ENCODE measurements around the gene SKP1.
A peak's percentile ranks its signal among the peaks of the same experiment; 100 is the strongest.

The SKP1 gene

DNA sequence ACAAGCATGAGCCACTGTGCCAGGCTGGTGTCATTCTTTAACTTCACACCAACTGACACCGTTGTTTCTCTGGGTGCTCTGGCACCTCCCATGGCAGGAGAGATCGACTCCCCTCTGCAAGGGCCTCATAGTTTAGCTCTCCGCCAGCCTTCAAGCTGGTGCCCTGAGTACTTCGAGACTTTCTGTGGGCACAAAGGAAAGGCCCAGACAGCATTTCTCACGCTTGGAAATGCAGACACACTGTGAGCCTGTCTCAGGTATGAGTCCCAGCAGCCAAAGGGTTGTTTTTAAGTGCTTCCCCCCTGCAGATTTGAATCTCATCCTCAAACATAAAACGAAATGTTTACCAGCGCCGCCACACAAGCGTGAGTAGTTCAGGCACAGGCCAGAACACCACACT lies 73.4 kb downstream of the SKP1 start:
- no peak for DNase-seq (ENCODE audit: low read depth)
- no peak overlapping the region for H3K4me3 ChIP-seq (ENCODE audit: low read depth, low read length)

DNA sequence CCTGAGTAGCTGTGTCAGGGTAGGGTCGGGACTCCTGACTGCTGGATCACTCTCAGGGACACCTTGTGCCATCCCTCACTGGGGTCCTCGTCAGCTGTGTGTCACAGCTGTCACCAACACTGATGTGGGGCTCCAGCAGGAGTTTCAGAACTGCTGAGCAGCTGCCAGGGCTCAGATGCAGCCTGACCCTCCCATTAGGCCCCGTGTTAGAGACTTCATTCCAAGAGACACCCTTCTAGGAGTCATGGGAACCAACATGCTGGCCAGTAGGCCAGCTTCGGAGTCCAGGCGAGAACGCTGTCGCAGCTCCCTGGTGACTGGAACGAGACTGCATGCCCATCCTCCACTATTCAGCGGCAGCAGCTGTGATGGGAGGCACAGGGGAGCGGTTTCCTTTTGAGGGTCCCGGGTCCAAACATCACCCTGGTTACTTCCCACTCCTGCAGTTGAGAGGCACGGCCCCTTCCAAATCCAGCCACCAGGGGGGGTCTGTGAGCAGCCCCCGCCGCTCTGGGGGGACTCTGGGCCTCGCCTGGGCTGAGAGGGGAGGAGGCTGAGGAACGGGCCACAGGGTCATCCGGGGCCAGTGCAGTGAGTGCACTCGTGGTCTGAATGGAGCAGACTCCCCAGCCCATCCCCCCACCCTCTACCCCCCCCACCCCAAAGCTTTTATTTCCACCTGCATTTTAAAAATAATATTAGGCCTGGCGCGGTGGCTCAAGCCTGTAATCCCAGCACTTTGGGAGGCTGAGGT lies 74.9 kb downstream of the SKP1 start:
- TF ChIP-seq, protein P1, sequence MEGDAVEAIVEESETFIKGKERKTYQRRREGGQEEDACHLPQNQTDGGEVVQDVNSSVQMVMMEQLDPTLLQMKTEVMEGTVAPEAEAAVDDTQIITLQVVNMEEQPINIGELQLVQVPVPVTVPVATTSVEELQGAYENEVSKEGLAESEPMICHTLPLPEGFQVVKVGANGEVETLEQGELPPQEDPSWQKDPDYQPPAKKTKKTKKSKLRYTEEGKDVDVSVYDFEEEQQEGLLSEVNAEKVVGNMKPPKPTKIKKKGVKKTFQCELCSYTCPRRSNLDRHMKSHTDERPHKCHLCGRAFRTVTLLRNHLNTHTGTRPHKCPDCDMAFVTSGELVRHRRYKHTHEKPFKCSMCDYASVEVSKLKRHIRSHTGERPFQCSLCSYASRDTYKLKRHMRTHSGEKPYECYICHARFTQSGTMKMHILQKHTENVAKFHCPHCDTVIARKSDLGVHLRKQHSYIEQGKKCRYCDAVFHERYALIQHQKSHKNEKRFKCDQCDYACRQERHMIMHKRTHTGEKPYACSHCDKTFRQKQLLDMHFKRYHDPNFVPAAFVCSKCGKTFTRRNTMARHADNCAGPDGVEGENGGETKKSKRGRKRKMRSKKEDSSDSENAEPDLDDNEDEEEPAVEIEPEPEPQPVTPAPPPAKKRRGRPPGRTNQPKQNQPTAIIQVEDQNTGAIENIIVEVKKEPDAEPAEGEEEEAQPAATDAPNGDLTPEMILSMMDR (IDR thresholded peaks at IDR 0.05; ENCODE audit: low read depth, low read length, missing control alignments), result peak; percentile 89
- no peak for DNase-seq (ENCODE audit: low read depth)
- H3K4me3 ChIP-seq (ENCODE audit: low read depth, low read length), result no peak overlapping the region

More for the DNA sequence above, 73.4 kb downstream of the SKP1 start:
- TF ChIP-seq, protein P1 (IDR thresholded peaks at IDR 0.05; ENCODE audit: low read depth, low read length, missing control alignments), result no peak

DNA sequence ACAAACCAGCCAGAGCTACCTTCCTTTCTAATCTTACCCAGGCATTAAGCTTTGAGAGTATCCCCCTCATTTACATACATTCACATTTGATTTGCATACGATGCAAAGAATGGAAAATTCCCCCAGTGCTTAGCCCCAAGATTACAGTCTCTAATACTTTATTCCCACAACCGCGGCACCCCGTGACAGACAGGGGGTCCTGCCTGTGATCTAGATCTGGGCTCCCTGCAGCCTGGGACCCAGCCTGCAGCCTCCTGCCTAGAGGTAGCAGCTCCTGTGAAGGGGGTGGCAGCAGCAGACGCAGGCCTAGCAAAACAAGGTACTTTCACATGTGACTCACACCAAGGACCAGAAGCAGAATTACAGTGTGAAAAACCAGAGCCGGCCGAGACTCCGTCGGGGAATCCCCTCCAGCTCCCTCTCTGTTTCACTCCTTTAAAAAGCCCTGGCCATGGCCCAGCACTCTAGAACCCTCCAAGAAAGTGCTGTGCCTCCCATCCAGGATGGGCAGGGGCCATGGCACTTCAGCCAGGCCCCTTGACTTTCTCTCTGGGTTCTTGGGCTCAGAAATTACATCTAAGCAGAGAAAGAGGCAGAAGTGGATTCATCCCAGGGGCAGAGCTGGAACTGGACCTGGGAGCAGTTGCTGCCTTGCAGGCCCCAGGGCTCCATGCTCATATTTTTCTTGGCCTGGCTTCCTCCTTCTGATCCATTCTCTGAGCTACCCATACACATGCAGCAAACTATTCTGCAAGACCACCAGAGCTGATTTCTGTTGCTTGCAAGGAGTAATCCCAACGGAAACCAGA lies 76.3 kb downstream of the SKP1 start:
- DNase-seq (ENCODE audit: low read depth), result peak; percentile 78
- TF ChIP-seq, protein P1 (IDR thresholded peaks at IDR 0.05; ENCODE audit: low read depth, low read length, missing control alignments), result no peak
- H3K4me3 ChIP-seq (ENCODE audit: low read depth, low read length), result no peak overlapping the region

DNA sequence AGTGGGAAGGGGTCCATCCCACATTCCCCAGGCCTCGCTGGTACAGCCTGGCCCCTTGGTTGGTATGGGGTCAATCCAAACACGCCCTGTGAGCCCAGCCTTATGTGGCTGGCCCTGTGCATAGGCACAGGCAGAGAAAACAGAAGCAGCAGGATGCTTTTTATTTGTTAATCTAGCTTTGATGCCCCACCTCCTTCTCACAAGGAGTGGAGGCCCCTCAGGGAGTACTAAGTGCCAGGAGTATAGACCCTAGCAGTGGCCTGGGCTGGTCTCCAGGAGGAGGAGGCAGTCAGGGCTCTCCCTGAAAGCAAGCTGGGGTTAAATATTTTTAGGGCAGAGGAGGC lies 76.8 kb downstream of the SKP1 start:
- no peak overlapping the region; the same call in 1 of the 2 replicates for H3K4me3 ChIP-seq (ENCODE audit: low read depth, low read length)
- no peak for DNase-seq (ENCODE audit: low read depth)
- TF ChIP-seq, protein P1 (IDR thresholded peaks at IDR 0.05; ENCODE audit: low read depth, low read length, missing control alignments), result no peak

DNA sequence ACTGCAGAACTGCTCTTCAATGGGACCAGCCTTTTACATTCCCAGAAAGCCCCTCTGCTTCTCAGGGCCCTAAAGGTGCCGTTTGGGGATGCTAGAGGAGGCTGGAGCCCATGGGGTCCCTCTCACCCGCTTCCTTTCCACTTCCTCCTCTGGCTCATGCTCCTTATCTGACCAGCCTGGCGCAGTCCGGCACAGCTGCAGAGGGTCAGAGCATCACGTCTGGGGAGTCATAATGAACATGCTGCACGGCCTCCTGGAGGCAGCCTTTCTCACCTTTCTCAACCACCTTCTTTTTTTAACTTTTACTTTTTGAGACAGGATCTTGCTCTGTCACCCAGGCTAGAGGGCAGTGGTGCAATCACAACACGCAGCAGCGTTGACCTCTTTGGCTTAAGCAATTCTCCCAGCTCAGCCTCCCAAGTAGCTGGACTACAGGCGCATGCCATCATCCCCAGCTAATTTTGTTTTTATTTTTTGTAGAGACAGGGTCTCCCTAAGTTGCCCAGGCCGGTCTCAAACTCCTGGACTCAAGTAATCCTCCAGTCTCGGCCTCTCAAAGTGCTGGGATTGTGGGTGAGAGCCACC lies 77.4 kb downstream of the SKP1 start:
- TF ChIP-seq, protein P1 (IDR thresholded peaks at IDR 0.05; ENCODE audit: low read depth, low read length, missing control alignments), result no peak
- DNase-seq (ENCODE audit: low read depth), result no peak
- no peak overlapping the region for H3K4me3 ChIP-seq (ENCODE audit: low read depth, low read length)

Measured in GM12864 (cell line).